ENCODE data around the gene SLC25A17.

SLC25A17 gene

DNA sequence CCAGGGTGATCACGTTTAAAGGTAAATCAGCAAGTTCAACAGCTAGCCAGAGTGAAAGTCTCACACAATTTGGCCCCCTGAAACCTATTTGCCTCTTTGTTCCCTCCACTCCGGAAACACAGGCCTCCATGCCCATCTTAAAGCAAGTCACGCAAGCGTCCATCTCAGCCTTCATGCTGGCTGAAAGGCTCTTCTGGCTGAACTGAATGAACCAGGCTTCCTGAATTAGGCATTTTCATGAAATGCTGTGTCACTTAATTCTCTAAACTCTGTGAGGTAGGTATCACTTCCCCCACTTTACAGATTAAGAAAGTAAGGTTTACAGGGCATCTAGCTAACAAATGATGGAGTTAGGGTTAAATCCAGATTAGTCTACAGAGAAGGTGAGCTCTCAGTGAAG, 1.4 kb downstream of the SLC25A17 start:
- no peak for DNase-seq (ENCODE audit: insufficient read length, low spot score)
- TF ChIP-seq, protein P1, sequence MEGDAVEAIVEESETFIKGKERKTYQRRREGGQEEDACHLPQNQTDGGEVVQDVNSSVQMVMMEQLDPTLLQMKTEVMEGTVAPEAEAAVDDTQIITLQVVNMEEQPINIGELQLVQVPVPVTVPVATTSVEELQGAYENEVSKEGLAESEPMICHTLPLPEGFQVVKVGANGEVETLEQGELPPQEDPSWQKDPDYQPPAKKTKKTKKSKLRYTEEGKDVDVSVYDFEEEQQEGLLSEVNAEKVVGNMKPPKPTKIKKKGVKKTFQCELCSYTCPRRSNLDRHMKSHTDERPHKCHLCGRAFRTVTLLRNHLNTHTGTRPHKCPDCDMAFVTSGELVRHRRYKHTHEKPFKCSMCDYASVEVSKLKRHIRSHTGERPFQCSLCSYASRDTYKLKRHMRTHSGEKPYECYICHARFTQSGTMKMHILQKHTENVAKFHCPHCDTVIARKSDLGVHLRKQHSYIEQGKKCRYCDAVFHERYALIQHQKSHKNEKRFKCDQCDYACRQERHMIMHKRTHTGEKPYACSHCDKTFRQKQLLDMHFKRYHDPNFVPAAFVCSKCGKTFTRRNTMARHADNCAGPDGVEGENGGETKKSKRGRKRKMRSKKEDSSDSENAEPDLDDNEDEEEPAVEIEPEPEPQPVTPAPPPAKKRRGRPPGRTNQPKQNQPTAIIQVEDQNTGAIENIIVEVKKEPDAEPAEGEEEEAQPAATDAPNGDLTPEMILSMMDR (IDR thresholded peaks at IDR 0.05; ENCODE audit: insufficient read depth, missing control alignments), result no peak
- FAIRE-seq, result no peak

DNA sequence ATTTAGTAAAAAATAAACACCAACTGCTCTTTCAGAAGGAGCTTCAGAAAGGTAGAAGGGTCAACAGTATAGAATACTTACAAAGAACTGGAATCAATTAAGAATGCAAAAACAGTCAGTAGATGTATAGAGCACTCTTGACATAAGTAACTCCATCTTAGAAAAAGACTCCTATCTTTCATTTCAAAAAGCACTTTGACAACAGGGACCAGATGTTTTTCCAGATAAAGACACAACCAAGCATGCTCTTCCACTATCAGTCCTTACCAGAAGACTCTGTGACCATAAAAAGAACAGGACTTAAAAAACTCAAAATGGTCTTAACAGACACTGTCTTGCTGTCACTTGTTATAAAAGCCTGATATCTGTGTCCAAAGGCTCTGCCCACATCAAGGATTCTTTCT, 5.2 kb downstream of the SLC25A17 start:
- TF ChIP-seq, protein P1 (IDR thresholded peaks at IDR 0.05; ENCODE audit: insufficient read depth, missing control alignments), result no peak
- DNase-seq (ENCODE audit: insufficient read length, low spot score) (no peak), FAIRE-seq (no peak)

DNA sequence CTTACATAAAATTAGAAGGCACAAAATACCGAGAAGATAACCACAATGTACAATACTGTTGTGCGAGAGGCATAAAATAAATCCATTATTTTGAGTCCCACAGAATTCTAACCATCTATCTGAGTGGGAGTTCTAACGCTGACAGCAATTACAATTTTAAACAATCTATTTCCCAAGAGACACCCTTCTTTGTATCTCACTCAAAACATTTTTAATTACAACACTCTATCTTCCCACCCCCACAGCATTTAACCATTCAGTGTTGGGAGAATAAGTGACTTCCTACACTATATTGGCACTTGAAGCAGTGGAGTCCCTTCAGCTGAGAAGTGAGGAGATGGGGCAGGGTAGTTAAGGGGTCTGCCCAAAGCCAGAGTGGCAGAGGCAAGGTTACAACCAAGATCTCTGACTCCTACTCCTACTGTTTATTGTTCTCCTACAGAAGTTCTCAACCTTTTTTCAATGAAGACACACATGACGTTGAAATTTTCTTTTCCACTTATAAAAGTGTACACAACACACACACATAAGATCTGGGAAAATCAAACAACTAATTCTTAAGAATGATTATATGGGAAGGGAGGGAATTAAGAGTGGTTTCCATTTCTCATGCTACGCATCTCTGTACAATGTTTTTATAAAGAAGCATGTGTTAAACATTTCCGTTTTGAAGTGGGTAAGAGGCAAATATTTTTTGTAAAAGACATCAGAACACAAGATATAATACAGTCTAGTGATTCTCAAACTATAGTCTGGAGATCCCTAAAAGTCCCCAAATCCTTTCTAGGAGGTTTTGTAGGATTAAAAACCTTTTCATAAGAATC, 10.9 kb downstream of the SLC25A17 start:
- TF ChIP-seq, protein P1 (IDR thresholded peaks at IDR 0.05; ENCODE audit: insufficient read depth, missing control alignments), result no peak
- DNase-seq (ENCODE audit: insufficient read length, low spot score) (no peak), FAIRE-seq (no peak)

DNA sequence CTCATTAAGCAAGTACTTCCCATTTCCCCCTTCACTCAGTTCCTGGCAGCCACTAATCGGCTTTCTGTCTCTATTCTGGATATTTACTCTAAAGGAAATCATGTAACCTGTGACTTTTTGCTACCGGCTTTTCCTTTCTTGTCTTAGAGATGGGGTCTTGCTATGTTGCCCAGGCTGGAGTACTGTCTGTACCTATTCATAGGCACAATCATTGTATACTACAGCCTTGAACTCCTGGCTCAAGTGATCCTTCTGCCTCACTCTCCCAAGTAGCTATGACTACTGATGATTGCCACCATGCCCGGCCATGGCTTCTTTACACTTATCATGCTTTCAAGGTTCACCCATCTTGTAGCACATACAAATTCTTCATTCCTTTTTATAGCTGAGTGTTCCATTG, 12.4 kb downstream of the SLC25A17 start:
- FAIRE-seq, result no peak
- TF ChIP-seq, protein P1 (IDR thresholded peaks at IDR 0.05; ENCODE audit: insufficient read depth, missing control alignments), result no peak
- no peak for DNase-seq (ENCODE audit: insufficient read length, low spot score)

DNA sequence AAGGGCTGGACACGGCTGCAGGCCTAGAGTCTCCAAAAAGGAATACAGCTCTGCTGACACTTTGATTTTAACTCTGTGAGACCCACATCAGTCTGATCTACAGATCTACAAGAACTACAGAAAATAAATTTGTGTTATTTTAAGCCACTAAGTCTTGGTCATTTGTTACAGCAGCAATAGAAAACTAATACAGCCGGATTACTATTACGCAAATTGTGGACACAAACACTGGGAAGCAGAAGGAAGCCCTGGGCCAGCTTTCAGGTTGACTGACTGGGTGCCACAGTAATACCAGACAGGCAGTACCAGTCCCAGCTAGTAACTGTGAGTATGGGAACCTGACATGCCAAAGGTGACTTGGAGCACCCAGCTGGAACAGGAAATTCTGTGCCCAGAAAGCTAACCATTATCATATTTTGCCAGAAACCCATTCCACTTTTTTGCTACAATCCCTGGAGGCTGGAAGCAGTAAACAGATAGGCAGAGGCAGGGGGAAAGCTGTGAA, 13.4 kb downstream of the SLC25A17 start:
- TF ChIP-seq, protein P1 (IDR thresholded peaks at IDR 0.05; ENCODE audit: insufficient read depth, missing control alignments), result no peak
- FAIRE-seq (no peak), DNase-seq (ENCODE audit: insufficient read length, low spot score) (no peak)

DNA sequence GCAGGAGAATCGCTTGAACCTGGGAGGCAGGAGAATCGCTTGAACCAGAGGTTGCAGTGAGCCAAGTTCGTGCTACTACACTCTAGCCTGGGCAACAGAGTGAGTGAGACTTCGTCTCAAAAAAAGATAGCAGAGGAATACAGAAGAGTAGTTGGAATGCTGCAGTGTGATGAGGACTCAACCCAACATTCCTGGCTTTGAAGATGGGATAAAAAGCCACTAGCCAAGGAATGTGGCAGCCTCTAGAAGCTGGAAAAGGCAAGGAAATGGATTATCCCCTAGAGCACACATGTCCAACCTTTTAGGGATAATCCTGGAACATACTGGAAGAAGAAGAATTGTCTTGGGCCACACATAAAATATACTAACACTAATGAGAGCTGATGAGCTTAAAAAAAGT, 13.9 kb downstream of the SLC25A17 start:
- FAIRE-seq (no peak), DNase-seq (ENCODE audit: insufficient read length, low spot score) (no peak)
- TF ChIP-seq, protein P1 (IDR thresholded peaks at IDR 0.05; ENCODE audit: insufficient read depth, missing control alignments), result no peak

DNA sequence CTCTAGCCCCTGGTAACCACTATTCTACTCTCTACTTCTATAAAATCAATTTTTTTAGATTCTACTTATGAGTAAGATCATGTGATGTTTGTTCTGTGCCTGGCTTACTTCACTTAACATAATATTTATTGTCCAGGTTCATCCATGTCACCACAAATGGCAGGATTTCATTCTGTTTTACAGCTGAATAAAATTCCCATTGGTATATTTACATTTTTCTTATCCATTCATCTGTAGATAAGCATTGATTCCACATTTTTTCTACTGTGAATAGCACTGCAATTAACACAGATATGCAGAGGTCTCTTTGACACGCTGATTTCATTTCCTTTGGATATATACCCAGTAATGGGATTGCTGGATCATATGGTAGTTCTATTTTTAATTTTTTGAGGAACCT, 15.8 kb downstream of the SLC25A17 start:
- no peak for DNase-seq (ENCODE audit: insufficient read length, low spot score)
- TF ChIP-seq, protein P1 (IDR thresholded peaks at IDR 0.05; ENCODE audit: insufficient read depth, missing control alignments), result no peak
- no peak for FAIRE-seq
